Hepatocyte (in vitro differentiated cells): Measurements from ENCODE around the gene ZNF330. TPM values are rescaled to one million over a fixed set of nuclear protein-coding genes. Genes with fewer than 3 reads are reported as not detected.
"Not testable (repeated sequence)": the region's sequence is repeated elsewhere in the genome, so short reads cannot be mapped to it uniquely, and the experiment has no call there.

Experiments
- DNase-seq: peaks from one replicate; pipeline ENCODE4 v3.0.0-alpha.2; 2016; ENCODE audit warnings: low spot score
- H2AFZ ChIP-seq: fragments of 200-600 bp; sonication (generic); 2 replicates; pipeline ENCODE4 v1.6.0; 2016; ENCODE audit warnings: antibody characterized with exemption, mild to moderate bottlenecking
- H3K27ac ChIP-seq: fragments of 200-600 bp; sonication (generic); 2 replicates; pipeline ENCODE4 v1.5.1; 2016; ENCODE audit warnings: mild to moderate bottlenecking
- H3K27me3 ChIP-seq: fragments of 200-600 bp; sonication (generic); 2 replicates; pipeline ENCODE4 v1.6.1; 2016
- H3K36me3 ChIP-seq: fragments of 200-600 bp; sonication (generic); replicated peaks from 2 replicates; pipeline ENCODE4 v1.5.1; 2016; ENCODE audit warnings: low read depth; ENCODE audit not compliant: insufficient read depth
- H3K4me1 ChIP-seq: fragments of 200-600 bp; sonication (generic); 2 replicates; pipeline ENCODE4 v1.5.1; 2016; ENCODE audit warnings: mild to moderate bottlenecking, moderate library complexity; ENCODE audit not compliant: insufficient read depth
- H3K4me2 ChIP-seq: fragments of 200-600 bp; sonication (generic); 2 replicates; pipeline ENCODE4 v1.6.0; 2016
- H3K4me3 ChIP-seq: fragments of 200-600 bp; sonication (generic); 2 replicates; pipeline ENCODE4 v1.5.1; 2016; ENCODE audit warnings: mild to moderate bottlenecking
- H3K79me2 ChIP-seq: fragments of 200-600 bp; sonication (generic); 2 replicates; pipeline ENCODE4 v1.6.0; 2017; ENCODE audit warnings: mild to moderate bottlenecking
- H3K9me2 ChIP-seq: fragments of 200-600 bp; sonication (generic); replicated peaks from 2 replicates; pipeline ENCODE4 v1.6.0; 2017; ENCODE audit warnings: mild to moderate bottlenecking; ENCODE audit not compliant: insufficient read depth
- H3K9me3 ChIP-seq: fragments of 200-600 bp; sonication (generic); 2 replicates; pipeline ENCODE4 v1.5.1; 2016; ENCODE audit warnings: low read depth, mild to moderate bottlenecking
- H4K20me1 ChIP-seq: fragments of 200-600 bp; sonication (generic); 2 replicates; pipeline ENCODE4 v1.6.0; 2016; ENCODE audit warnings: mild to moderate bottlenecking; ENCODE audit not compliant: insufficient read depth, poor library complexity, severe bottlenecking
- EZH2 ChIP-seq: fragments of 200-600 bp; sonication (generic); IDR thresholded peaks from 2 replicates; pipeline ENCODE4 v1.6.1; 2016; ENCODE audit warnings: antibody characterized with exemption, mild to moderate bottlenecking, borderline replicate concordance
- EZH2phosphoT487 ChIP-seq: fragments of 200-600 bp; sonication (generic); IDR thresholded peaks from one replicate; pipeline ENCODE4 v1.6.1; 2018; ENCODE audit warnings: antibody characterized with exemption, mild to moderate bottlenecking, low read depth, moderate library complexity; ENCODE audit not compliant: unreplicated experiment, severe bottlenecking
- whole genome bisulfite sequencing: methylation state at CpG from one replicate; pipeline ENCODE4 v1.1.6; 2016; ENCODE audit warnings: low lambda C conversion rate; ENCODE audit errors: missing lambda C conversion rate; 5-methylcytosine and 5-hydroxymethylcytosine counted together
- polyA plus RNA-seq: library from polyadenylated mRNA; unstranded; fragments of >200 nt; fragmentation: Nextera tagmentation; extraction: Ambion mirVana; gene quantifications from 2 replicates; pipeline ENCODE4 v1.2.1, GENCODE V29; 2016
- total RNA-seq: library from RNA; depleted of rRNA; stranded (reverse); fragments of >200 nt; gene quantifications from 2 replicates; pipeline ENCODE4 v1.2.3, GENCODE V29; 2014
- TF ChIP-seq, protein P1 (sequence below): fragments of 200-600 bp; sonication (generic); IDR thresholded peaks from 2 replicates; pipeline ENCODE4 v1.5.1; 2016; ENCODE audit warnings: antibody characterized with exemption, mild to moderate bottlenecking; ENCODE audit not compliant: poor library complexity

ZNF330 gene
- total and polyA plus RNA-seq, 2 experiments from 2014 or later, result 32.9 to 45.5 TPM

DNA sequence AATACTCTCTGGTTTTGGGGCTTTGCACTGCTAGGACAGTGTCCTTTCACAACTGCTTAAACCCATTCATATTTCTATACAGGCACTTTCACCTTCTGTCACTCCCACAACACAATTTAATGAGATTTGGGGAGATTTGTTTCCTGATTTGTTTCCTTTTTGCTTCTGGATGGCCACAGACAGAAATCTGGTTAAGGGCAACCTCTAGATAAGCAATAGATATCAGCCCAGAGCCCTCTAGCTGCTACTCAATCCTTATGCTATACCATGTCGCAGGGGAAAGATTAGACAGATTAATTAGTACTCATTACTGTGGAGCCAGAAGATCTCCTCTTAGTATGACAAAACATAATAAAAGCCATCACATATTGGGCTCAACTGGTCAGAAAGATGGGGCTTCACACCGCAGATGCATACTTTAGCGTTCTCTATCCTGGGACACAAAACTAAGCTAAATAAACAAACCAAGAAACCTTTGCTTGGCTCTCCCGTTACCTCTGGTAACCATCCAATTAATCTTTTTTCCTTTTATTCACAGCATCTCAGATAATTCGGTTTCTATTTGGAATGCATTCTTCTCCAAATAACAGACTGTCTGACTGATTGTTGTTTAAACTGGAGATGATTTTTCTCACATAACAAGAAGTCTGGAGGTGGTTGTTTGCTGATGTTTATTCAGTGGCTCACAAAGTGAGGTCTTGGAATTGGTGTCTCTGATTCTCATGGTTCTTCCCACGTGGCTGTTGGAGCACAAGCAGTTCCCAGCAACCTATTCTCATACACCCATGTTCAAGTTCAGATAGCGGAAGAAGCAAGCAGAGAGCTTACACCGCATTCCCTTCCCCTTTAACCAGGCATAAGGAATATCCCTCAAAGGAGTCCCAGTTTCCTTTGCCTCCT, 41.0 kb upstream of the ZNF330 start:
- no peaks in the 10 kb centered on the region for H3K4me1 ChIP-seq
- no peak overlapping the region for H2AFZ ChIP-seq
- H3K4me2 ChIP-seq, result no peak overlapping the region
- WGBS, result 62% methylated on average over 8 of the region's 8 CpGs
- TF ChIP-seq EZH2 (no peak), EZH2phosphoT487 (no peak)
- TF ChIP-seq, protein P1, sequence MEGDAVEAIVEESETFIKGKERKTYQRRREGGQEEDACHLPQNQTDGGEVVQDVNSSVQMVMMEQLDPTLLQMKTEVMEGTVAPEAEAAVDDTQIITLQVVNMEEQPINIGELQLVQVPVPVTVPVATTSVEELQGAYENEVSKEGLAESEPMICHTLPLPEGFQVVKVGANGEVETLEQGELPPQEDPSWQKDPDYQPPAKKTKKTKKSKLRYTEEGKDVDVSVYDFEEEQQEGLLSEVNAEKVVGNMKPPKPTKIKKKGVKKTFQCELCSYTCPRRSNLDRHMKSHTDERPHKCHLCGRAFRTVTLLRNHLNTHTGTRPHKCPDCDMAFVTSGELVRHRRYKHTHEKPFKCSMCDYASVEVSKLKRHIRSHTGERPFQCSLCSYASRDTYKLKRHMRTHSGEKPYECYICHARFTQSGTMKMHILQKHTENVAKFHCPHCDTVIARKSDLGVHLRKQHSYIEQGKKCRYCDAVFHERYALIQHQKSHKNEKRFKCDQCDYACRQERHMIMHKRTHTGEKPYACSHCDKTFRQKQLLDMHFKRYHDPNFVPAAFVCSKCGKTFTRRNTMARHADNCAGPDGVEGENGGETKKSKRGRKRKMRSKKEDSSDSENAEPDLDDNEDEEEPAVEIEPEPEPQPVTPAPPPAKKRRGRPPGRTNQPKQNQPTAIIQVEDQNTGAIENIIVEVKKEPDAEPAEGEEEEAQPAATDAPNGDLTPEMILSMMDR, result no peak
- H3K79me2 ChIP-seq, result no peaks in the 10 kb centered on the region
- no peaks in the 10 kb centered on the region for H3K36me3 ChIP-seq
- no peaks in the 10 kb centered on the region for H3K9me2 ChIP-seq
- no peak overlapping the region for H3K4me3 ChIP-seq
- no peaks in the 10 kb centered on the region for H3K27me3 ChIP-seq
- no peak for DNase-seq
- no peaks in the 10 kb centered on the region for H4K20me1 ChIP-seq
- no peak overlapping the region for H3K27ac ChIP-seq
- no peaks in the 10 kb centered on the region for H3K9me3 ChIP-seq

DNA sequence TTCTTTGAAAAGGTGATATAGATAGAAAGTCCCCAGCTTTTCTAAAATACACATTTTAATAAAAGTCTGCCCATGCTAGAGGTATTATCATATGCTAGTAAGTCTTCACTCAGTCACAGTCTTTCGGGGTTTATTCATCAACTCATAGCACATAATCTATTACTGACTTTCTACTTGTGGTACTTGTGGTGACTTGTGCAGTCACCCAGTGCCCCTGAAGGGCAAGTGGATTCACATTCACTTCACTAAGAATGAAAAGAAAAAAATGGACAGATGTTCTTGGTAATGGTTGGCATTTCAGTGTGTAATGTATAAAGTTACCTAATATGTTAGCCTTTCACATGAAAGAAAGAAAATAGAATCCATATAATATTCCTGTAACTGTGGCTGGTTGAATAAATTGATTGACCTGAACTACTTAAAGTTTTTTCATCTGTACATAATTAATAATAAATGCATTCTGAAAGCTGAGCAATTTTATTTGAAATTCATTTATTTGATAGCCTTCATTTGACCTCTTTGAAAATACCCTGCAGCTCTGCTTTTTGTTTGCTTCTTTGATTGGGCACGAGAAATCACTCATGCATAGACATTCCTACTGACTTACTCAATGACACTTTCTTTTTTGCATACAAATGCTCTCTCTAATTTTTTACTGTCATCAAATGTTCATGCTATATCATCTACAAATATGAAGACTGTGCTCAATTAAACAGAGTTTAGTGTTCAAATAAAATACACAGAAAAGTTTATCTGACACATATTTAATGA, 39.5 kb upstream of the ZNF330 start:
- no peak overlapping the region for H3K4me2 ChIP-seq
- no peak overlapping the region for H3K27ac ChIP-seq
- no peaks in the 10 kb centered on the region for H3K9me2 ChIP-seq
- WGBS, result 84% methylated on average over 2 of the region's 2 CpGs
- H4K20me1 ChIP-seq, result no peaks in the 10 kb centered on the region
- DNase-seq, result no peak
- H3K4me1 ChIP-seq, result no peaks in the 10 kb centered on the region
- H3K27me3 ChIP-seq, result no peaks in the 10 kb centered on the region
- no peak overlapping the region for H2AFZ ChIP-seq
- TF ChIP-seq EZH2phosphoT487, result no peak
- TF ChIP-seq EZH2, result no peak
- TF ChIP-seq, protein P1, result no peak
- no peaks in the 10 kb centered on the region for H3K79me2 ChIP-seq
- no peak overlapping the region for H3K4me3 ChIP-seq
- no peaks in the 10 kb centered on the region for H3K36me3 ChIP-seq
- H3K9me3 ChIP-seq, result no peaks in the 10 kb centered on the region

DNA sequence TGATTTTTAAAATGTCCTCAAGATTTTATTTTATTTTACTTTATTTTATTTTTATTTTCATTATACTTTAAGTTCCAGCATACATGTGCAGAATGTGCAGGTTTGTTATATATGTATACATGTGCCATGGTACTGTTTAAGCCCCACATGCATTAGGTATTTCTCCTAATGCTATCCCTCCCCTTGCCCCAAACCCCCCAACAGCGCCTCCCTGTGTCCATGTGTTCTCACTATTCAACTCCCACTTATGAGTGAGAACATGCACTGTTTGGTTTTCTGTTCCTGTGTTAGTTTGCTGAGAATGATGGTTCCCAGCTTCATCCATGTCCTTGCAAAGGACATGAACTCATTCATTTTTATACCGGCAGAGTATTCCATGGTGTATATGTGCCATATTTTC, 37.2 kb upstream of the ZNF330 start:
- 64% methylated on average over 2 of the region's 2 CpGs for WGBS
- H3K27me3 ChIP-seq, H3K27ac ChIP-seq, H3K4me2 ChIP-seq, H3K9me3 ChIP-seq, H3K79me2 ChIP-seq, H2AFZ ChIP-seq, H3K36me3 ChIP-seq, H4K20me1 ChIP-seq, H3K4me1 ChIP-seq, H3K9me2 ChIP-seq, H3K4me3 ChIP-seq, DNase-seq: not testable (repeated sequence)

DNA sequence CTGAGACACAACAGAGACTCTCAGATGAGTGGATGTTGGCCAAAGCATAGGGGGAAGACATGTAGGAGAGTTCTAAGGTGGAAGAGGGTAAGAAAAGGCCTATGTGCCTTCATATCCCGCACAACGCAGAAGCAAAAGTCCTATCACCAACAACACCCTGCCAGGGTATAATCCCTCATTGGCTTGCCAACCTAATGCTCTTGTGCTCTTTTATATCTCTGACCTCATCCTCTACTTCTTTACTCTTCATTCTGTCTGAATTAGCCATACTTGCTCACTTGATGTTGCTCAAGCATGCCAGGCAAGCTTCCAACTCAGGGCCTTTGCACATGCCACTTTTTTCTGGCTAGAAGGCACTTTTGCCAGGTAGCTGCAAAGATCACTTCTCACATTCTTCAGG, 28.1 kb upstream of the ZNF330 start:
- Histone ChIP-seq H3K36me3 (no peaks in the 10 kb centered on the region), H3K79me2 (no peaks in the 10 kb centered on the region), H3K4me3 (no peak overlapping the region), H3K9me3 (no peaks in the 10 kb centered on the region), H3K4me1 (no peaks in the 10 kb centered on the region), H3K4me2 (no peak overlapping the region), H2AFZ (no peak overlapping the region), H3K9me2 (no peaks in the 10 kb centered on the region), H4K20me1 (no peaks in the 10 kb centered on the region), H3K27me3 (no peaks in the 10 kb centered on the region), H3K27ac (no peak overlapping the region)
- no peak for TF ChIP-seq EZH2
- TF ChIP-seq, protein P1, result no peak
- no peak for TF ChIP-seq EZH2phosphoT487
- no peak for DNase-seq
- WGBS, result 94% methylated on average over 2 of the region's 2 CpGs
